NCI-H526 treated with DMSO at 0.1 percent for 48 hours (cell line): Measurements from ENCODE around the gene YIF1A.
"Not testable (repeated sequence)": the region's sequence is repeated elsewhere in the genome, so short reads cannot be mapped to it uniquely, and the experiment has no call there.

ENCODE experiments used
- DNase-seq: peaks from one replicate; lab custom pipeline; 2025; lab: John Stamatoyannopoulos, UW

Gene YIF1A

DNA sequence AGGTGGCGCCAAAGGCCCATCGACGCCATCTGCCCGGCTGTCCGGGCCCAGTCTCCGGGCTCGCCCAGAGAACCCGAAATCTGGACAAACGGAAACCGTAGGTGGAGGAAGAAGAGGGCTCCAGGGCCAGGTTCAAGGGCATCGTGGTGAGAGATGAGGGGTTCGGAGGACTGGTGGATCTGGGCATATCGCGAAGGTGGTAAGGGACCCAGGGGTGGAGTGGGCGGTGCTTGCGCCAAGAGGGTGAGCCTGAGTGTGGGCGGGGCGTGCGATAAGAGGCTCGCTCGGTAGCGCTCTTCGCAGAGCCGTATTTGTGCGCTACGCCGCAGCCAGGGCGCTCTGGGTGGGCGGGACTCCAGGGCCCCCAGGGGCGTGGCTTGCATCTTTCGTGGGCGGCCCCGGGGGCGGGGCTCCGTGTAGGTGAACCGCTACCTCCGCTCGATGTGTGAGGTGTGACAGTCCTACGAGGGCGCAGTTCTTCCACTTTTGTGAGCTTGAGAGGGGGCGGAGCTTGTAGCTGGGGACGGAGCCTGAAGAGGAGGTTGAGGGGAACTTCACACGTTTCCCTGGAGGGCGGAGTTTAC, 23.1 kb upstream of the YIF1A start:
- peak; percentile 94 for DNase-seq

DNA sequence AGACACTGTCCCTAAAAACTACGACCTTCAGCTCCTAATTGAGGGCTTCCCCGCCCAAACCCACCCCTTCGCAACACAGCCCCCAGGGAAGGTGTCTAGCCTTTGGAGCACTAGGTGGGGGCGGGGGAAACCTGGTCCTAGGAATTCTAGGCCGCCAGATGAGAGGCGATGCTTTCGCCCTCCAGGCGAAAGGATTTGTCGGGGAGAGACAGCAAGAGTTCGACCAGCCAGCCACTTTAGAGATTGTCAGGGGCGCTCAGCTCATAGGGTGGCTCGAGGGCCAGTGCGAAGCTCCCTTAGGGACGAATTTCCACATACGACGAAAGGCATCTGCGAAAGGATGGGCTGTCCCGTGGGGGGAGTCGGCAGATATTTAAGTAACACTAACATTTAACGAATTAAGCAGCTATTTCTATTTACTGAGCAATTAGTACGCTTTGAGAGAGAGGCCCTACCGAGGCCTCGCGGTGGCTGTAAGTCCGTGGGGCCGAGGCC, 22.6 kb upstream of the YIF1A start:
- DNase-seq = no peak

DNA sequence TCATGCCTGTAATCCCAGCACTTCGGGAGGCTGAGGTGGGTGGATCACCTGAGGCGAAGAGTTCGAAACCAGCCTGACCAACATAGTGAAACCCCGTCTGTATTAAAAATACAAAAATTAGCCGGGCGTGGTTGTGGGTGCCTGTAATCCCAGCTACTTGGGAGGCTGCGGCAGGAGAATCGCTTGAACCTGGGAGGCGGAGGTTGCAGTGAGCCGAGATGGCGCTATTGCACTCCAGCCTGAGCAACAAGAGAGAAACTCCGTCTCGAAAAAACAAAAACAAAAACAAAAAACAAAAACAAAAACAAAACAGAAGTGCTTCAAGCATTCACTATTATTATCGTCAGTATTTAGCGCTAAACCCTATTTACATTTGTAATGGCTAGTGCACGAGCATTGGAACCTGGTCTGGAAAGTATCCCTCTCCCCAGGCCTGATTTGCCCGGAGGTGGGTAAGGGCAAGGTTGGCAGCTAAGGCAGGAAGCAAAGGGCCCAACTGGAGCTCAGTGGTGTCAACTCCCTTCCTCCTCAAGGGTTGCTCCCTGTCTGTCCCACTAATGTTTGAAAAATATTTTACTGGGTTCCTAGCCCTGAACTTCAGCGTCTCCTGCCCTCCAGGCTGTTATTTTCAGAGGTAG, 22.0 kb upstream of the YIF1A start:
- DNase-seq = not testable (repeated sequence)

DNA sequence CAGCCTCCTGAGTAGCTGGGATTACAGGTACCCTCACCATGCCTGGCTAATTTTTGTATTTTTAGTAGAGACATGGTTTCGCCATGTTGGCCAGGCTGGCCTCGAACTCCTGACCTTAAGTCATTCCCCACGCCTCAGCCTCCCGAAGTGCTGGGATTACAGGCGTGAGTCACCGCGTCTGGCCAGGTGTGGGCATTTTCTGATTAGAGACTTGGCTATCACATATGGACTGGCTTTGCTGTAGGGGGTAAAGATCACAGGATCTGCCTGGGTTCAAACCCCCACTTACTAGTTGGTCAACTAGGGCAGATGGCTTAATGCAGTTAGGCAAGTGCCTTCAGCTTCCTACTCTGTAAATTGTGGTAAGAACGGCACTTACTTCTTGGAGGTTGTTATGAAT, 21.4 kb upstream of the YIF1A start:
- no peak for DNase-seq

DNA sequence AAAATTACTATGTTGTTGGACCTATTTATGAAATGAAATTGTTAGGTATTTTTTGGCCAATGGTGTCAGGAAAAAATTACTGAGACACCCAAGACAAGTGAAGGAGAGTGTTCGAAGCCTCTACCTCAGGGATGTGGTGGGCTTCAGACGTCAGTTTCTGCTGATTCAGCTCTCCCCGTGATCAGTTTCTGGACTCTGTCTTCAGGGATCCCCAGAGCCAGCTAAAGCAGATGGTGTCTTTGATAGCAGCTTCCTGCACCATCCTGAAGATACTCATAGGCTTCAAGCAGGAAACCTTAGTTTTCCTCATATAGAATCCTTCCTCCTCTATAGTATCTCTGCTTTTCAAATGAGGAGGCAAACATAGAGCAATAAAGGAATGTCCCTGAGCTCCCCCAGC, 20.5 kb upstream of the YIF1A start:
- DNase-seq = no peak

DNA sequence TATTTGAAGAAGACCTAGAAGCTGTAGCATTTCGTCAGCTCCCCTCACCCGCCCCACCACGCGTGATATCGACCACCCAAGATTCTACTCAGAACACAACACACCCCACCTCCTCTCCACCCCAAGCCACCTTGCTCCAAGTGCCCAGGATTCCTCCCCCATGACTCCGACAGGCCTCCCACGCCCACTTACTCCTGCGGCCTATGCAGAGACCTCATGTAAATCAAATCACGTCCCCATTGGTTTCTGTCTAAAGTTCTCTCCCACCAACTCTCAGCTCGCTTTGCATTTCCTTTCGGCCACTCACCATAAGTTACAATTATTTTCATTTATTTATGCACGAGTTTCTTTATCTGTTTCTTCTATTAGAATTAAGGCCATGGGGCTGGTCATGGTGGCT, 13.7 kb upstream of the YIF1A start:
- DNase-seq = no peak

DNA sequence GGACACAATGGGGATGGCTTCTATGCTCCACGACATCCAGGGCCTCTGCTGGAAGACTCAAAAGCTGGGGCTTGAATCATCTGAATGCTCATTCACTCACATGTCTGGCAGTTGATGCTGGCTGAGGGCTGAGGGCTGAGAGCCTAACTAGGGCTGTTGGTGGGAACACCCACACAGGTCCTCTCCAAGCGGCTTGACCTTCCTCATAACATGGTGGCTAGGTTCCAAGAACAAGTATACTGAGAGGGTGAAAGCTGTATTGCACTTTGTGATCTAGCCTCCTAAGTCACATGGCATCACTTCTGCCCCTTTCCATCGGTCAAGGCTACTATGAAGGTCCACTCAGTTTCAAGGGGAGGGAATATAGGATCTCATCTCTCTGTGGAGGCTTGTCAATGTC, 10.2 kb upstream of the YIF1A start:
- no peak for DNase-seq

DNA sequence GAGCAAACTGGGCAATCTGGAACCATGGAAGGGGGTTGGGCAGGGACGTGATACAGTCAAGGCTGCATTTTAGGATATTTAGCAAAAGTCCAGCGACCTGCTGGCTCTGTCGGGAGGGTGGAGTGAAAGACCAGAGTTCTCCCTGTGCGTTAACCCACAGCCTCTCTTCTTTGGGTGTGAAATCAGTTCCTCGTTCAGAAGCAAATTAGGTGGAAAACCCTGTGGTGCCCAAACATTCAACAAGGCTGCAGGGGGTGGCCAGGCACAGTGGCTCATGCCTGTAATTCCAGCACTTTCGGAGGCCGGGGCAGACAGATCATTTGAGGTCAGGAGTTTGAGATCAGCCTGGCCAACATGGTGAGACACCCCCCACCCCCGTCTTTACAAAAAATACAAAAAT, 8.7 kb upstream of the YIF1A start:
- DNase-seq = no peak

DNA sequence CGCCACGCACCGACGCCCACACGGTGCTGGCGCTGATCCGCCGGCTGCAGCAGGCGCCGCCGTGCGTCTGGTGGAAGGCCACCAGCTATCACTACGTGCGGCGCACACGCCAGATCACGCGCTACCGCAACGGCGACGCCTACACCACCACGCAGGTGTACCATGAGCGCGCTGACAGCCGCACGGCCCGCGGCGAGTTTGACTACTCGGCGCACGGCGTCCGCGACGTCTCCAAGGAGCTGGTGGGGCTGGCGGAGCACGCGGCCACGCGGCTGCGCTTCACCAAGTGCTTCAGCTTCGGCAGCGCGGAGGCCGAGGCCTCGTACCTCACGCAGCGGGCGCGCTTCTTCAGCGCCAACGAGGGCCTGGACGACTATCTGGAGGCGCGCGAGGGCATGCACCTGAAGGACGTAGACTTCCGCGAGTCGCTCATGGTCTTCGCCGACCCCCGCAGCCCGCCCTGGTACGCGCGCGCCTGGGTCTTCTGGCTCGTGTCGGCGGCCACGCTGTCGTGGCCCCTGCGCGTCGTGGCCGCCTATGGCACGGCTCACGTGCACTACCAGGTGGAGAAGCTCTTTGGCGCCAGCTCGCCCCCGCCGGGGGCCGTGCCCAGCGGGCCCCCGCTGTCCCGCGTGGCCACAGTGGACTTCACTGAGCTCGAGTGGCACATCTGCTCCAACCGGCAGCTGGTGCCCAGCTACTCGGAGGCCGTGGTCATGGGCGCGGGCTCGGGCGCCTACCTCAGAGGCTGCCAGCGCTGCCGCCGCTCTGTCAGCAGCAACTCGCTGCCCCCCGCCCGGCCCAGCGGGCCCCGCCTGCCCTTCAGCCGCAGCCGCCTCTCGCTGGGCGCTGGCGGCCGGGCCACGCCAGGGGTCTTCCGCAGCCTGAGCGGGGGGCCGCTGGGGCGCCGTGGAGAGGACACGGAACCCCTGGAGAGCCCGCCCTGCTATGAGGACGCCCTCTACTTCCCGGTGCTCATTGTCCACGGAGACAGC, 6.0 kb upstream of the YIF1A start:
- no peak for DNase-seq

DNA sequence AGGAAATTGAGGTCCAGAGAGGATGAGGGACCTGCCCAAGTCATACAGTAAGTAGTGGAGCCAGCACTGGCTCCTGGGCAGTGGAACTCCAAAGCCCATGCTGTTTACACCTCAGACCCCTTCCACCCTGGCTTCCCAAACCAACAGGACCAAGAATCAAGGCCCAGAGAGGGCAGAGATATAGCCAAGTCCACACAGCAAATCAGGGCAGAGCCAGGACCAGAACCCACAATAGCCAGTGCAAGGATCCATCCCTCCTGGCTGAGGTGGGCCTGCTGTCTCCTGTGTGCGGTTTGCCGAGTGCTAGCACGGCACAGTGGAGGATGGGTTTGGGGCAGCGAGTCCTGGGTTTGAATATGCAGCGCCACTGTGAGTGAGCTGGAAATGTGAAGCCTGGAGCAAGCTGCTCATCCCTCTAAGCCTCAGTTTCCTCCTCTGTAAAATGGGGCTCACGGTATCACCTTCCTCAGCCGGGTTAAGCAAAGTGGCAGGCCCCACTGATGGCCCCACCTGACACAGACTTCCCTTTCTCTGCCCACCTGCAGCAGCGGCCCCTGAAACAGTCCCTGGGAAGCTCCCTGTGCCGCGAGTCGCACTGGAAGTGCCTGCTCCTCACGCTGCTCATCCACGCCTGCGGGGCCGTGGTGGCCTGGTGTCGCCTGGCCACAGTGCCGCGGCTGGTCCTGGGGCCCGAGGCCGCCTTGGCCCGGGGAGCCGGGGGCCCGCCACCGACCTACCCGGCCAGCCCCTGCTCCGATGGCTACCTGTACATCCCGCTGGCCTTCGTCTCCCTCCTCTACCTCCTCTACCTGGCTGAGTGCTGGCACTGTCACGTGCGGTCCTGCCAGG, 5.1 kb upstream of the YIF1A start:
- no peak for DNase-seq

DNA sequence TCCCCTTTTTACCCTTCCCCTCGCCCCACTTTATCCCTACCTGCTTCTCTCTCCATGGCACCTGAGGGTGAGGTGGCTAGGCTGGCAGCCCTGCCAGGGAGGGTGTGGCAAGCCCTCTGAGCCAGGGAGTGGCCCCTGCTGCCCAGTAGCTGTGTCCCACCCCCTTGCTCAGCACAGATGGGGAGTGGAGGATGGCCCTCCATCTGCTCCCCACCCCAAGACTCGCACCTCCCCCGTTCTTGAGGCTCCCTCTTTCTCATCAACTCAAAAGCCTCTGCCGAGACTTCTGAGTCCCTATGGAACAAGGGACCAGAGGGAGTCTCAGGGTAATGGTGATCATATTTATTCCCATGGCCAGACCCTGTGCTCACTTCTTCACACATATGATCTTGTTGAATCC, 4.4 kb upstream of the YIF1A start:
- DNase-seq = no peak

DNA sequence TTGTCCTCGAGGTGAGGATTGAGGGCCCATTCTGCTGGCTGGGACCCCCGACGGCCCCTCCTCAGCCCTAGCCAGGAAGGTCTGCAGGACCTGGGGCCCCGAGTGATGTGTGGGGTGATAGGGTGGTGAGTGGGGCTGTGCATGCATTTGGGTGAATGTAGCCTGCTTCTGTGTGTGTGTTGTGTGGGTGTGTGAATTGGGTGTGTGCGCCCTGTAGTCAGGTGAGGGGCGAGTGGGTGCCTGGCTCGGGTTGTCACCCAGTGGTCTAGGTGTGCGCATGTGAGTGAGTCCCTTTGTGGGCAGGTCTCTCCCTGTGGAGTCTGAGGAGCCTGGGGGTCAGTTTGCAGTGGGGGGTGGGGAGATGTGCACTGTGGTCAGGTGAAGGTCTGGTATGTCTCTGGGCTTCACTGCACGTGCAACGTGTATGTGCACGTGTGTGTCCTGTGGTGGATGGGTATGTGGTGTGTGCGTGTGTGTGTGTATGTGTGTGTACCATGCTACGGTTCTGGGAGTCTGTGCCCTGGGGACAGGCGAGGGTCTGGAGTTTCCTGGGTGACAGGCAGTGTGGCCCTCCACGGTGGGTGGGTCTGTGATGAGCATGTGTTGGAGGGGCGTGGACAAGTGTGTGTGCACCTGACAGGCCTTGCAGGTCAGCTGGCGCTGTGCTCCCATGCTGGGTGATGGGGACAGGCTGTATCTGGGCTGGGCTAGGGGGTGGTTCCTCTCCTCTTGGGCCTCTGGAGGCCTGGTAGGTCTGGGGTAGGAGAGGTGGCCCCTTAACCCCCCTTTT, 3.8 kb upstream of the YIF1A start:
- no peak for DNase-seq

DNA sequence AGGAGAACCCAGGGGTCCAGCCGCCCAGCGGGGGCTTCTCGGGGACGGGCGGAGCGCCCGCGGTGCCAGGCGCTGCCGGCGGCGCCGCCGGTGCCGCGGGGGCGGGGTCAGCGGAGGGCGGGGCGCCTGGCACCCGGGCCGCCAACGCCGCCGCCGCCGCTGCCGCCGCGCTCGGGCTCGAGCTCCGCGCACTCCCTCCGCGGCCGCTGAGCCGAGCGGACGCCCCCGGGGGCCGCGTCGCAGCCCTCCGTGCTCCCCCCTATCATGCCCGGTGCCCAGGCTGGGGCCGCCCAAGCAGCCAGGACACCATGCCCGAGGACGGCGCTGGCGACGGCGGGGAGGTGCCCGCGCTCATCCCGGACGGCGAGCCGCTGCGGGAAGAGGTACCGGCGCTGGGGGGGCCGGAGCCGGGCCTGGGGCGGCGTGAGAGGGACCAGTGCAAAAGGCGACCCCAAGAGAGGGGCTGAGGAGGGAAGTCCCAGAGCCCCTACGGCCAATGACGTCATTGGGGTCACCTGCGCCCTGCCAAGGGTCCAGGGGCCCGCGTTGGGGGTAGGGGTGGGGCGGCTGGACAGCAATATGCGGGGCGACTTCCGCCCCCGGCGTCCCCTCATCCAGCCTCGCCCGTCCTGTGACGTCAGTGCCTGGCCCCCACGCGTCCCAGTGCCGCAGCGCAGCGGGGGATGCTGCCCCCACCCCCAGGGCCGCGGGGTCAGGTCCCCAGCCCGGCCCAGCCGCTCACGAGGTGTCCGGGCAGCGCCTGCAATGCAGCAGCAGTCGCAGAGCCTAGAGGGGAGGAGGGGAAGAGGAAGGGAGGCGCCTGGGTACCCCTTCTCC, 3.0 kb upstream of the YIF1A start, which contains the start of gene TMEM151A:
TSS of gene TMEM151A (plus strand) at position 189 of the 837 bp plus-strand sequence. CDS start at position 309, 120 bp downstream.
- no peak for DNase-seq

DNA sequence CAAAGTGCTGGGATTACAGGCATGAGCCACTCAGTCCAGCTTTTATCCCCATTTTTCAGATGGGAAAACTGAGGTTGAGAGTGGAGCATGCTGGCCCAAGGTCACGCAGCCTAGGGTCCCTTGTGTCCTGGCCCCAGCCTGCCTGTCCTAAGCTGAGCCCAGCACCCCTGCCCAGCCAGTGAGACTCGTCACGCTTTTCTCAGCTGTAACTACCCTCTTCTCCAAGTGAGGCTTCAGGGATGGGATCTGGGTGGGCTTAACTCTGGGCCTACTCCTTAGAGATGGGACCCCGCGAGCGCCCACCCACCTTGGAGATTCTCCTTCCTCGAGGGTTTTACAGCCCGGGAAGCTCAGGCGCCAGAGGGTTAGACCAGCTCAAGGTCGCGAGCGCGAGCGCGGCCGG, 2.4 kb upstream of the YIF1A start:
- no peak for DNase-seq

DNA sequence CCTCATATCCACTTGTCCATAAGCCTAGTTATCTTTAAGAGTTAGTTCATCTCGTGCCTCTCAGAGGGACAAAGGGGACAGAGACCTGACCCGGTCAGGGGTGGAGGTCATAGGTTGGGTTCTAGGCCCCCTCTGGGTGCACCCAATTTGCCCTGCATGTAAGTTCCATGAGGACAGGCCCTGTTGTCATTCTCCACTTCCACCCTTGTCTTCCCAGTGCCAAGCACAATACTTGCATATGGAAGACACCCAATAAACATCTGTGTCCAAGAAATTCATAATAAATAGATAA, 1.3 kb upstream of the YIF1A start:
- DNase-seq = no peak

DNA sequence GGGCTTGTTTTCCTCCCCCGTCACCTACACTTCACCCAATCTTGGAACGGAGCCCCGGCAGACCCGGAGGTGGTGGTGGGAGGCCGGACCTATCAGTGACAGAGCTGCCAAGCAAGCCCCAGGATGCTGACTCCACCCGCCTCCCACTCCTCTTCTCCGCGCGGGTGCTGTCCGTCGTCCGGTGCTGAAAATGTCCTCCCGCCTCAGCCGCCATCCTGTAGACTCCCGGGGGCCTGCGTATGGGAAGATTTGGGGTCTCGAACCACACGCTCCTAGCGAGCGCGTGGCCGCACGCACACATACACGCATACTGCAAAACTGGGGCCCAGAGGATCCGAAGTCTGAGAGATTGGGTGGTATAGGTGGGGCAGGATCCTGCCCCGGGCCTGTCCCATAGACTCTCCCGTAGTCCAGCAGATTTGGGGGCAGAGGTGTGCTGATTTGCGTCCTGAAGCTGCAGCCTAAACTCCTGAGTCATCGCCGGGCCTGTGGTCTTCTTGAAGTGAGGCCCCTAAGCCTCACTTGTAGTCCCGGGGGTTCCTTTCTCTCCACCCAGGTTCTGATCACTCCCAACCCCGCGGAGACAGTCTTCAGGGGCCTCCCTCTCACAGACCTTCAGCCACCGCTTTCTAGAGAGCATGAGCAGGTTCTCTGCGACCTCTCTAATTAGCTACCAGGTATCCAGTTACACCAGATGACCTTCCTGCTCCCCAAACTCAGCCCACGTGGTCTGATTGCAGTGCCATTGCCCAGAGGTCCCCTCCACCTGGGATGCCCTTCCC, 796 bp upstream of the YIF1A start:
- no peak for DNase-seq

DNA sequence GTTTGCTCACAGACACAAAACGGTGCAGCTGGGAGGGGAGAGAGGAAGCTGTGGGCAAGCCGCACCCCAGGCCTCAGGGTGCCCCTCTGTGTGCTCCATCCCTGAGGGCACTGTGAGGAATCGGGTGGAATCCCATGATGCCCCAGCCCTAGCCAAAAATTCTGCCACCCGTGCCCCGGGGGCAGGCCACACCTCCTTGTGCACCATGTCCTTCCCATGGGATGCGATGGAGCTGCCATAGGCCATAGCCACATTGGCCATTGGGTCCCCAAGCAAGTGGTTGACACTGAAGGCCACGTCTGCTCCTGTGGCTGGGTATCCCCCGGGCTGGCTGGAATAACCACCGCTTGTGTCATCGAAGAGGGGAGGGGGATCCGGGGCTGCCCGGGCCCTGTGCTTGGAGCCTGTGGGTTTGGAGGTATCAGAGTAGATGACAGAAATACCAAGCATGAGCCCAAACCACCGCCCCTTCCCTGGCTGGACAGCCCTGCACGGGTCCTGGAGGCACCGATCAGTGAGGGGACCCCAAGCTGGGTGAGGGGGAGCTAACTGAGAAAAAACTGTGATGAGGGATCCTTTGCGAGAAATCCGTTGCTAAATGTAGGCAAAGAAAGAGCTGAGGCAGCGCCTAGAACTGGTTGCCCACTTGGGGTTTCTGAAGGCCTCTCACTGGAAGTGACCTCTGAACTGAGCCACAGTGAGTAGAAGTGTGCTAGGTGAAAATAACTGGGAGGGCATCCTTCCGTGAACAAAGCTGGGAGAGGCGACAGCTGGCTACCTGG, 863 bp downstream of the YIF1A start:
- no peak for DNase-seq

DNA sequence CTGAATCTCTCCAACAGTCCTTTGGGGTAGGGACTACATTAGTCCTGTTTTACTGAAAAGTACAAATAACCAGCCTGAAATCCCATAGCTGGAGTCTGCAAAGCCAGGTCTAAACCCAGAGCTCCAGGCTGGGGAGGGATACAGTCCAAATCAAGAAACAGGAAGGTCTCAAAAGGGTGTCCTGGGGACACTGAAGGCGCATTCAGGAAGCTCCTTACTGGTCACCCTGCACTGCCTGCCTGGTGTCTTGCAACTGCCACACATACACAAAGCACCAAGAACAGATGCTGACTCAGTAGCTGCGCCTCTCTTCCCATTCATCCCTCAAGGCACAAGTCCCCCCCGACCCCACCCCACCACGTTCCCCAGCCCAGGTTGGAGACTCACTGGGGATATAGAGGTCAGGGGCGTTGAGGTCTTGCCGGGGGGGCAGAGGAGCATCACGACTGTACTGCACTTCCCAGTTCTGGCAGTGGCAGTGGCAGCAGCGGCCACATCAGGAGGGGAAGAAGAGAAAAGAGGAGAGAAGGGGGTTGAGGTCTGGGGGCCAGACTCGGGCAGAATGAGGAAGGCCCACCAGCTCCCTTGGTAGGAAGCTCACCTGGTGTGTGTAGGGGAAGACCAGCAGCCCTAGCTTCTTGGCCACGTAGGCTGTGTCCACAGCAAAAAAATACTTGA, 1.6 kb downstream of the YIF1A start:
- no peak for DNase-seq
